ENCODE data around the gene PPARD.
"Not testable (repeated sequence)": the region's sequence is repeated elsewhere in the genome, so short reads cannot be mapped to it uniquely, and the experiment has no call there.

Gene PPARD

GRCh38 chr6:35312076-35312800, 30.1 kb upstream of the PPARD start:
- DNase-seq (ENCODE audit: low read depth in 2 of 2), result no peak

GRCh38 chr6:35312807-35313206, 29.6 kb upstream of the PPARD start:
- DNase-seq (ENCODE audit: low read depth in 2 of 2), result no peak

GRCh38 chr6:35317483-35318195, 24.7 kb upstream of the PPARD start:
- no peak for DNase-seq (ENCODE audit: low read depth in 2 of 2)

GRCh38 chr6:35318196-35319171, 23.9 kb upstream of the PPARD start:
- DNase-seq (ENCODE audit: low read depth in 2 of 2), result no peak

GRCh38 chr6:35319346-35320030, 22.9 kb upstream of the PPARD start:
- DNase-seq (ENCODE audit: low read depth in 2 of 2), result no peak

- no peak for DNase-seq (ENCODE audit: low read depth in 2 of 2)
Observed at GRCh38 chr6:35320031-35320410, 22.3 kb upstream of the PPARD start.

GRCh38 chr6:35321091-35321490, 21.3 kb upstream of the PPARD start:
- no peak for DNase-seq (ENCODE audit: low read depth in 2 of 2)

- peak; percentile 53 to 59 for DNase-seq (ENCODE audit: low read depth in 2 of 2)
Observed at GRCh38 chr6:35327349-35328027, 14.9 kb upstream of the PPARD start.

GRCh38 chr6:35328108-35328723, 14.1 kb upstream of the PPARD start:
- DNase-seq (ENCODE audit: low read depth in 2 of 2), result no peak

- DNase-seq (ENCODE audit: low read depth in 2 of 2), result not testable (repeated sequence)
Observed at GRCh38 chr6:35328965-35329364, 13.4 kb upstream of the PPARD start.

GRCh38 chr6:35330541-35331119, 11.7 kb upstream of the PPARD start:
- no peak for DNase-seq (ENCODE audit: low read depth in 2 of 2)

- DNase-seq (ENCODE audit: low read depth in 2 of 2), result peak; percentile 32
Observed at GRCh38 chr6:35332074-35332887, 10.1 kb upstream of the PPARD start.

- no peak for DNase-seq (ENCODE audit: low read depth in 2 of 2)
Observed at GRCh38 chr6:35341557-35341956, 801 bp upstream of the PPARD start.

- DNase-seq (ENCODE audit: low read depth in 2 of 2), result no peak
Observed at GRCh38 chr6:35343092-35343834, 905 bp downstream of the PPARD start.

GRCh38 chr6:35343835-35344550, 1.6 kb downstream of the PPARD start:
- no peak for DNase-seq (ENCODE audit: low read depth in 2 of 2)

- DNase-seq (ENCODE audit: low read depth in 2 of 2), result no peak
Observed at GRCh38 chr6:35351422-35351821, 9.1 kb downstream of the PPARD start.

- no peak for DNase-seq (ENCODE audit: low read depth in 2 of 2)
Observed at GRCh38 chr6:35352735-35353134, 10.4 kb downstream of the PPARD start.
